GM23338 (cell line): ENCODE results near the gene ATP5MC2. TPM values are rescaled to one million over a fixed set of nuclear protein-coding genes. Genes with fewer than 3 reads are reported as not detected.

ENCODE experiments used
- ATAC-seq: fragments of 200-7000 bp; cut with Tn5 transposase; 3 replicates; pipeline ENCODE4 v1.9.1; 2020
- DNase-seq: peaks from one replicate; pipeline ENCODE4 v3.0.0-alpha.2; 2015; ENCODE audit warnings: low spot score
- H2AFZ ChIP-seq: fragments of 200-600 bp; sonication (generic); 2 replicates; pipeline ENCODE4 v1.8.0; 2016; ENCODE audit warnings: antibody characterized with exemption, mild to moderate bottlenecking, moderate library complexity
- H3F3A ChIP-seq: fragments of 200-600 bp; sonication (generic); replicated peaks from 2 replicates; pipeline ENCODE4 v1.8.0; 2017; ENCODE audit warnings: antibody characterized with exemption, mixed run types, low read depth
- H3K27ac ChIP-seq: fragments of 200-600 bp; sonication (generic); 2 replicates; pipeline ENCODE4 v1.6.1; 2016; ENCODE audit warnings: low read depth
- H3K27me3 ChIP-seq: fragments of 200-600 bp; sonication (generic); 2 replicates; pipeline ENCODE4 v1.8.0; 2016; ENCODE audit warnings: mild to moderate bottlenecking, mixed run types, moderate library complexity; ENCODE audit not compliant: insufficient read depth
- H3K36me3 ChIP-seq: fragments of 200-600 bp; sonication (generic); 2 replicates; pipeline ENCODE4 v1.8.0; 2016; ENCODE audit warnings: mild to moderate bottlenecking; ENCODE audit not compliant: insufficient read depth
- H3K4me1 ChIP-seq: fragments of 200-600 bp; sonication (generic); 2 replicates; pipeline ENCODE4 v1.8.0; 2016; ENCODE audit warnings: mild to moderate bottlenecking, moderate library complexity; ENCODE audit not compliant: insufficient read depth
- H3K4me2 ChIP-seq: fragments of 200-600 bp; sonication (generic); 2 replicates; pipeline ENCODE4 v1.7.1; 2017; ENCODE audit warnings: mixed run types
- H3K4me3 ChIP-seq: fragments of 200-600 bp; sonication (generic); 2 replicates; pipeline ENCODE4 v1.6.1; 2016; ENCODE audit warnings: mixed run types
- H3K79me2 ChIP-seq: fragments of 200-600 bp; sonication (generic); replicated peaks from 2 replicates; pipeline ENCODE4 v1.8.0; 2017; ENCODE audit warnings: mild to moderate bottlenecking; ENCODE audit not compliant: insufficient read depth
- H3K9me2 ChIP-seq: fragments of 200-600 bp; sonication (generic); 2 replicates; pipeline ENCODE4 v1.8.0; 2017; ENCODE audit not compliant: insufficient read depth
- H4K20me1 ChIP-seq: fragments of 200-600 bp; sonication (generic); replicated peaks from 2 replicates; pipeline ENCODE4 v1.8.0; 2017; ENCODE audit warnings: mild to moderate bottlenecking; ENCODE audit not compliant: insufficient read depth
- H3K27ac Mint-ChIP-seq: 2 replicates; pipeline ENCODE4 v1.8.0; 2020; ENCODE audit warnings: inconsistent platforms, mild to moderate bottlenecking, moderate library complexity, mixed read lengths
- H3K27me3 Mint-ChIP-seq: 3 replicates; pipeline ENCODE4 v1.8.0; 2022; ENCODE audit warnings: low read depth, mild to moderate bottlenecking, moderate library complexity, mixed read lengths, inconsistent platforms; ENCODE audit not compliant: insufficient read depth, poor library complexity
- H3K36me3 Mint-ChIP-seq: 3 replicates; pipeline ENCODE4 v1.8.0; 2021; ENCODE audit warnings: low read depth, mild to moderate bottlenecking, inconsistent platforms, moderate library complexity, mixed read lengths
- H3K4me1 Mint-ChIP-seq: 3 replicates; pipeline ENCODE4 v1.8.0; 2020; ENCODE audit warnings: mild to moderate bottlenecking, inconsistent platforms, mixed read lengths
- H3K4me3 Mint-ChIP-seq: 3 replicates; pipeline ENCODE4 v1.8.0; 2021; ENCODE audit warnings: moderate library complexity, mild to moderate bottlenecking, inconsistent platforms, mixed read lengths
- H3K9me3 Mint-ChIP-seq: 3 replicates; pipeline ENCODE4 v1.8.0; 2020; ENCODE audit warnings: moderate library complexity, mild to moderate bottlenecking, inconsistent platforms, mixed read lengths
- CREB1 ChIP-seq: fragments of 250-450 bp; sonication (Bioruptor Pico); IDR thresholded peaks from 2 replicates; pipeline ENCODE4 v1.5.0; 2020; ENCODE audit warnings: low read depth, mild to moderate bottlenecking, moderate library complexity
- CTCF ChIP-seq, 2 experiments: fragments of 200-600 bp in 1 of 2; sonication (generic) in 1 of 2; conservative IDR thresholded peaks; 2 replicates each; pipeline versions ENCODE4 v1.5.1 to v1.6.1; 2016 to 2017; ENCODE audit warnings: antibody characterized with exemption in 2 of 2, low read depth in 2 of 2, mild to moderate bottlenecking in 2 of 2, moderate library complexity in 1 of 2
- ETS1 ChIP-seq: IDR thresholded peaks from 2 replicates; pipeline ENCODE4 v1.6.1; 2016; ENCODE audit warnings: antibody characterized with exemption
- EZH2 ChIP-seq: fragments of 200-600 bp; sonication (generic); IDR thresholded peaks from one replicate; pipeline ENCODE4 v1.8.0; 2017; ENCODE audit warnings: antibody characterized with exemption, mild to moderate bottlenecking, low read depth; ENCODE audit not compliant: unreplicated experiment
- EZH2phosphoT487 ChIP-seq: fragments of 200-600 bp; sonication (generic); IDR thresholded peaks from one replicate; pipeline ENCODE4 v1.8.1; 2018; ENCODE audit warnings: antibody characterized with exemption; ENCODE audit not compliant: unreplicated experiment
- JUNB ChIP-seq: IDR thresholded peaks from one replicate; pipeline ENCODE4 v1.6.1; 2016; ENCODE audit warnings: antibody characterized with exemption; ENCODE audit not compliant: unreplicated experiment
- NANOG ChIP-seq: IDR thresholded peaks from 2 replicates; pipeline ENCODE4 v1.6.1; 2016; ENCODE audit warnings: antibody characterized with exemption, borderline replicate concordance
- POLR2AphosphoS5 ChIP-seq: IDR thresholded peaks from 2 replicates; pipeline ENCODE4 v1.6.1; 2016; ENCODE audit warnings: antibody characterized with exemption, low read depth
- REST ChIP-seq: IDR thresholded peaks from one replicate; pipeline ENCODE4 v1.6.1; 2018; ENCODE audit warnings: antibody characterized with exemption; ENCODE audit not compliant: unreplicated experiment
- STAT1 ChIP-seq: IDR thresholded peaks from one replicate; pipeline ENCODE4 v1.6.1; 2016; ENCODE audit warnings: antibody characterized with exemption; ENCODE audit not compliant: unreplicated experiment
- ZNF114 ChIP-seq: fragments of 250-450 bp; sonication (Bioruptor Pico); IDR thresholded peaks from 2 replicates; pipeline ENCODE4 v1.5.0; 2020; ENCODE audit warnings: mild to moderate bottlenecking, moderate library complexity
- ZNF331 ChIP-seq: fragments of 250-450 bp; sonication (Bioruptor Pico); IDR thresholded peaks from 2 replicates; pipeline ENCODE4 v1.5.0; 2020; ENCODE audit warnings: low read depth, mild to moderate bottlenecking, moderate library complexity
- ZNF462 ChIP-seq: fragments of 250-450 bp; sonication (Bioruptor Pico); IDR thresholded peaks from 2 replicates; pipeline ENCODE4 v1.5.0; 2020; ENCODE audit warnings: mild to moderate bottlenecking, moderate library complexity
- polyA plus RNA-seq: library from polyadenylated mRNA; unstranded; fragments of >200 nt; fragmentation: Nextera tagmentation; extraction: Ambion mirVana; gene quantifications from 2 replicates; pipeline ENCODE4 v1.2.1, GENCODE V29; 2016
- total RNA-seq: library from RNA; depleted of rRNA; stranded (reverse); fragments of >200 nt; shearing (Covaris generic); gene quantifications from 2 replicates; pipeline ENCODE4 v1.2.3, GENCODE V29; 2014

ATP5MC2 gene
- total and polyA plus RNA-seq, 2 experiments from 2014 or later, result 362 to 821 TPM

- peaks cover 38% of the 10 kb centered on the region for H3K27me3 ChIP-seq
- no peak overlapping the region for H3K4me3 Mint-ChIP-seq
- H3K4me1 ChIP-seq, result no peaks in the 10 kb centered on the region
Observed at GRCh38 chr12:53706080-53706479, 30.2 kb upstream of the ATP5MC2 start.

More at GRCh38 chr12:53706080-53706479, 30.2 kb upstream of the ATP5MC2 start:
- Histone ChIP-seq H3K9me2 (no peaks in the 10 kb centered on the region), H3K79me2 (no peaks in the 10 kb centered on the region), H2AFZ (no peak overlapping the region), H3K36me3 (no peaks in the 10 kb centered on the region), H3K4me3 (no peak overlapping the region), H3K27ac (no peak overlapping the region), H3K4me2 (no peak overlapping the region), H4K20me1 (no peaks in the 10 kb centered on the region), H3F3A (no peaks in the 10 kb centered on the region)
- H3K9me3 Mint-ChIP-seq, result no peaks in the 10 kb centered on the region
- no peak overlapping the region for H3K27ac Mint-ChIP-seq
- H3K36me3 Mint-ChIP-seq, result no peaks in the 10 kb centered on the region
- no peak for DNase-seq
- H3K27me3 Mint-ChIP-seq, result peaks cover 17% of the 10 kb centered on the region
- H3K4me1 Mint-ChIP-seq, result peaks cover 3% of the 10 kb centered on the region
- ATAC-seq, result no peak
- TF ChIP-seq ZNF114 (CRISPR knock-in tag) (no peak), STAT1 (no peak), NANOG (no peak), EZH2 (no peak), CREB1 (no peak), ZNF462 (no peak), REST (no peak), CTCF (conservative IDR thresholded peaks at IDR 0.05; ENCODE audit: low read depth in 2 of 2) (no peak), EZH2phosphoT487 (no peak), ZNF331 (CRISPR knock-in tag) (no peak), JUNB (no peak), ETS1 (no peak), POLR2AphosphoS5 (no peak)
